CD4-positive, alpha-beta T cell treated with Interleukin-21 for 1 hour (primary cell): ENCODE measurements around the gene ANKRD34C.
"Not testable (repeated sequence)": the region's sequence is repeated elsewhere in the genome, so short reads cannot be mapped to it uniquely, and the experiment has no call there.

Source experiments
- DNase-seq: peaks from one replicate; pipeline ENCODE4 v3.0.0-alpha.2; 2020

ANKRD34C gene

DNA sequence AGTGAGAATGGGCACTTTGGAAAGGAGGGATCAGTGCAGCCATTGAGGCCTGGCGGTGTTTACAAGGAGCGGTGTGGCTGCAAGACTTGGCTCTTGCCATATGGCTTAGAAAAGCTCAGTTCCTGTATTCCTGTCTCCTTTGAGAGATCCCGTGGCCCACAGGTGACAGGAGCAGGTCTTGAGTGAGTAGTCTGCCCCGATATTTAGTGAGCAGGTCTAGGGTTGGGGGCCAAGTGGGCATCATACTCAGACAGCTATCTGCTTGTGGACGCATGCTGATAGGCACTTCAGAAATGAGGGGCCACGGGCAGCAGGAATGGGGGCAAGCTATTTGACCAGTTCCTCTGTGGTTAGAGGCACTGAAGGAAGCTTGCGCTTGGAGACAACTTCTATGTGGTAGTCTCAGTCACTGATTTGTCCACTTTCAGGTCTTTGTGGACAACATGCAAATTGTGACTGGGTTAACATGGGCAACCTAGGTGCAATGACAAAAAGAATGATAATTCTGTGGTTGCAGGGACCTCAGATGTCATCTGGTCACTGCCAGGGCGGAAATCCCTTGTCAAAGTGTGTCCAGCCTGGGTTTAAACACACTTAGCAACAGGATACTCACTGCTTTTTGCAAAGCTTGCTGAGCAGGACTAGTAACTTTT is 29.5 kb downstream of the ANKRD34C start:
- DNase-seq: no peak

GRCh38 chr15:79314186-79314585 is 31.7 kb downstream of the ANKRD34C start:
- DNase-seq: no peak

GRCh38 chr15:79314811-79315210 is 32.3 kb downstream of the ANKRD34C start:
- DNase-seq: no peak

GRCh38 chr15:79315623-79316328 is 33.3 kb downstream of the ANKRD34C start:
- no peak for DNase-seq

- no peak for DNase-seq
Observed at GRCh38 chr15:79316864-79317263, 34.3 kb downstream of the ANKRD34C start.

DNA sequence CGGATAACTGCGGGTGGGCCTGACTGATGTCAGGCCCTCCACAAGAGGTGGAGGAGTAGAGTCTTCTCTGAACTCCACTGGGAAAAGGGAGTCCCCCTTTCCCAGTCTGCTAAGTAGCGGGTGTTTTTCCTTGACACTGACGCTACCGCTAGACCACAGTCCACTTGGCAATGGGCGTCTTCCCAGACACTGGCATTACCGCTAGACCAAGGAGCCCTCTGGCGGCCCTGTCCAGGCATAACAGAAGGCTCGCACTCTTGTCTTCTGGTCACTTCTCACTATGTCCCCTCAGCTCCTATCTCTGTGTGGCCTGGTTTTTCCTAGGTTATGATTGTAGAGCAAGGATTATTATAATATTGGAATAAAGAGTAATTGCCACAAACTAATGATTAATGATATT is 37.5 kb downstream of the ANKRD34C start:
- not testable (repeated sequence) for DNase-seq

DNA sequence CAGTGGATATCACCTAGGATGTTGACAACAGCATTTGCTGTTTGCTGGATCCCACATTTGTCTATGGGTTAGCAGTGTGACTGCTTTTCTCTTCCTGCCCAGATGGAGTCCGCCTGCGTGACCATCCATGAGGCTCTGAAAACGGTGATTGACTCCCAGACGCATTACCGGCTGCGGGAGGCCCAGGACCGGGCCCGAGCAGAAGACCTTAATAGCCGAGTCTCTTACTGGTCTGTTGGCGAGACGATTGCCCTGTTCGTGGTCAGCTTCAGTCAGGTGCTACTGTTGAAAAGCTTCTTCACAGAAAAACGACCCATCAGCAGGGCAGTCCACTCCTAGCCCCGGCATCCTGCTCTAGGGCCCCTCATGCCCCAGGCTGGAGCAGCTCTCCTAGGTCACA is 39.4 kb downstream of the ANKRD34C start:
- DNase-seq: no peak

- DNase-seq: no peak
Observed at GRCh38 chr15:79322306-79322705, 39.8 kb downstream of the ANKRD34C start.

DNA sequence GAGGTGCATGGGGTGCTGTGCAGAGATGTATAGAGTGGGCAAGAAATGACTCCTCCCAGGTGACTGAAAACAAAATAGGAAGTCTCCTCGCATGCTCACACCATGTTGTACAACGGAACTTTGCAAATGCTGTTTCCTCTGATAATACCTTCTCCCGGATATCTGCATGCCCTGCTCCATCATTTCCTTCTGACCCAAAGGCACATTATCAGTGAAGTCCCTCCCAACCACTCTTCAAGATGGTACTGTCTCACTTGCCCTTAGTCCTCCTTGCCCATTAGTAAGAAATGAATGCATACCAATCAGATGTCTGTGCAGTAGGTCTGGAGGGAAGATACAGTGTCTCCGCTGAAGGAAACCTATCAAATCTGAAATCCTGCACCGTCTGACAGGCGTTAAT is 40.4 kb downstream of the ANKRD34C start:
- DNase-seq: no peak

GRCh38 chr15:79329171-79329611 is 46.7 kb downstream of the ANKRD34C start:
- no peak for DNase-seq
